Measurements from ENCODE around the gene NR1I3. TPM values are rescaled to one million over a fixed set of nuclear protein-coding genes. Genes with fewer than 3 reads are reported as not detected.

The NR1I3 gene
- total RNA-seq, result not detected

- no peak for ATAC-seq
- intact Hi-C loops (cut with DNase I), result loop anchor here (10.0 kb wide), 1 partner anchor 47 kb away; no protein-coding TSS in a partner anchor
- 45 to 71% methylated on average over 4 of the region's 4 CpGs for WGBS, 2 donors
Observed at GRCh38 chr1:161238039-161238473, at the start of gene NR1I3. NR1I3 (minus strand) TSS chr1:161238203; CDS start chr1:161236565, 1,638 bp downstream.

GRCh38 chr1:161287482-161288054, 49.6 kb upstream of the NR1I3 start:
- intact Hi-C loops (cut with DNase I), result loop anchor here (10.0 kb wide), 1 partner anchor 53 kb away; the partner anchor contains the start of gene NR1I3
- Histone ChIP-seq H3K27ac (no peak overlapping the region), H3K27me3 (no peaks in the 10 kb centered on the region), H3K4me1 (no peaks in the 10 kb centered on the region), H3K4me3 (no peak overlapping the region), H3K9me3 (no peaks in the 10 kb centered on the region), H3K36me3 (replicated peaks in 1 of 2; ENCODE audit: insufficient read depth in 1 of 2, low read depth in 2 of 2) (no peaks in the 10 kb centered on the region)
- TF ChIP-seq POLR2A (IDR thresholded peaks at IDR 0.05), result no peak
- TF ChIP-seq, protein P1, sequence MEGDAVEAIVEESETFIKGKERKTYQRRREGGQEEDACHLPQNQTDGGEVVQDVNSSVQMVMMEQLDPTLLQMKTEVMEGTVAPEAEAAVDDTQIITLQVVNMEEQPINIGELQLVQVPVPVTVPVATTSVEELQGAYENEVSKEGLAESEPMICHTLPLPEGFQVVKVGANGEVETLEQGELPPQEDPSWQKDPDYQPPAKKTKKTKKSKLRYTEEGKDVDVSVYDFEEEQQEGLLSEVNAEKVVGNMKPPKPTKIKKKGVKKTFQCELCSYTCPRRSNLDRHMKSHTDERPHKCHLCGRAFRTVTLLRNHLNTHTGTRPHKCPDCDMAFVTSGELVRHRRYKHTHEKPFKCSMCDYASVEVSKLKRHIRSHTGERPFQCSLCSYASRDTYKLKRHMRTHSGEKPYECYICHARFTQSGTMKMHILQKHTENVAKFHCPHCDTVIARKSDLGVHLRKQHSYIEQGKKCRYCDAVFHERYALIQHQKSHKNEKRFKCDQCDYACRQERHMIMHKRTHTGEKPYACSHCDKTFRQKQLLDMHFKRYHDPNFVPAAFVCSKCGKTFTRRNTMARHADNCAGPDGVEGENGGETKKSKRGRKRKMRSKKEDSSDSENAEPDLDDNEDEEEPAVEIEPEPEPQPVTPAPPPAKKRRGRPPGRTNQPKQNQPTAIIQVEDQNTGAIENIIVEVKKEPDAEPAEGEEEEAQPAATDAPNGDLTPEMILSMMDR (IDR thresholded peaks at IDR 0.05), result no peak
- DNase-seq (no peak), ATAC-seq (no peak)
- WGBS, 2 donors, result 84 to 91% methylated on average over 3 of the region's 3 CpGs

More at GRCh38 chr1:161238039-161238473, at the start of gene NR1I3:
- Histone ChIP-seq H3K4me1 (no peaks in the 10 kb centered on the region), H3K27ac (no peak within 1 kb of the TSS), H3K4me3 (no peak within 1 kb of the TSS), H3K27me3 (no peaks in the 10 kb centered on the region), H3K36me3 (replicated peaks in 1 of 2; ENCODE audit: insufficient read depth in 1 of 2, low read depth in 2 of 2) (no peaks in the 10 kb centered on the region), H3K9me3 (no peaks in the 10 kb centered on the region)
- TF ChIP-seq POLR2A (IDR thresholded peaks at IDR 0.05), result no peak
- DNase-seq, result no peak

DNA sequence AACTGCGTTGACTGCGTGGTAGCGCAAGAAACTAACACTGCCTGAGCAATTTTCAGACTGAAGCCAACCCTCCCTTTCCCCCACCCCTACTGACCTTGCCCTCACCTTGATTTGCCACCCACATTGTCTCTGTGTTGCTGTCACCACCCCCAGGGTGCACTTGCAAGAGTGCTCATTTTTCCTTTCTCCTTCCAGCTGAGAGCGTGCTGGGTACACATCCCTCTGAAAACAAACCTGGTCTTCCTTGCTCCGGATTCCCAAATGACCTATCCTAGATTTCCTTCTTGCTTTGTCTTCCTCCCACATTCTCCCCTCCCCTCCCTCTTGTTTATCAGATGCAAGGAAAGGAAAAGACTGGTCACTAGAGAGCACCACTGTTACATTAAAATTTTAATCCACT, 47.5 kb upstream of the NR1I3 start:
- ATAC-seq, result no peak
- no peak for TF ChIP-seq POLR2A (IDR thresholded peaks at IDR 0.05)
- TF ChIP-seq, protein P1 (IDR thresholded peaks at IDR 0.05), result no peak
- WGBS, 2 donors, result 72 to 84% methylated on average over 5 of the region's 5 CpGs
- no peak overlapping the region for H3K4me3 ChIP-seq
- H3K9me3 ChIP-seq, result no peaks in the 10 kb centered on the region
- no peak overlapping the region for H3K27ac ChIP-seq
- no peaks in the 10 kb centered on the region for H3K36me3 ChIP-seq (replicated peaks in 1 of 2; ENCODE audit: insufficient read depth in 1 of 2, low read depth in 2 of 2)
- DNase-seq, result no peak
- intact Hi-C loops (cut with DNase I), result loop anchor here (10.0 kb wide), 1 partner anchor 51 kb away; the partner anchor contains the start of gene NR1I3
- H3K4me1 ChIP-seq, result no peaks in the 10 kb centered on the region
- no peaks in the 10 kb centered on the region for H3K27me3 ChIP-seq

- Histone ChIP-seq H3K36me3 (replicated peaks in 1 of 2; ENCODE audit: insufficient read depth in 1 of 2, low read depth in 2 of 2) (no peaks in the 10 kb centered on the region), H3K27me3 (no peaks in the 10 kb centered on the region), H3K27ac (no peak overlapping the region), H3K9me3 (no peaks in the 10 kb centered on the region), H3K4me3 (no peak overlapping the region), H3K4me1 (no peaks in the 10 kb centered on the region)
- no peak for DNase-seq
- 91 to 97% methylated on average over 2 of the region's 2 CpGs for WGBS, 2 donors
- ATAC-seq, result no peak
- no peak for TF ChIP-seq POLR2A (IDR thresholded peaks at IDR 0.05)
- TF ChIP-seq, protein P1 (IDR thresholded peaks at IDR 0.05), result no peak
- intact Hi-C loops (cut with DNase I), result loop anchor here (10.0 kb wide), 1 partner anchor 50 kb away; the partner anchor contains the start of gene NR1I3
Observed at GRCh38 chr1:161285113-161285512, 47.1 kb upstream of the NR1I3 start.

GRCh38 chr1:161282991-161283390, 45.0 kb upstream of the NR1I3 start:
- intact Hi-C loops (cut with DNase I), result loop anchor here (10.0 kb wide), 1 partner anchor 48 kb away; the partner anchor contains the start of gene NR1I3
- ATAC-seq, result no peak

More at GRCh38 chr1:161282991-161283390, 45.0 kb upstream of the NR1I3 start:
- no peak for TF ChIP-seq POLR2A (IDR thresholded peaks at IDR 0.05)
- TF ChIP-seq, protein P1 (IDR thresholded peaks at IDR 0.05), result no peak
- Histone ChIP-seq H3K4me1 (no peaks in the 10 kb centered on the region), H3K36me3 (replicated peaks in 1 of 2; ENCODE audit: insufficient read depth in 1 of 2, low read depth in 2 of 2) (no peaks in the 10 kb centered on the region), H3K27ac (no peak overlapping the region), H3K9me3 (no peaks in the 10 kb centered on the region), H3K27me3 (no peaks in the 10 kb centered on the region), H3K4me3 (no peak overlapping the region)
- no peak for DNase-seq
- 93 to 100% methylated on average over 1 of the region's 1 CpG for WGBS, 2 donors
